ENCODE data around the gene ITFG1. TPM values are rescaled to one million over a fixed set of nuclear protein-coding genes. Genes with fewer than 3 reads are reported as not detected.

ITFG1 gene
- total RNA-seq, 4 donors from 2014 or later = 32.5 to 63.1 (median 43.1) TPM

- no peak for TF ChIP-seq CTCF (IDR thresholded peaks at IDR 0.05)
- DNase-seq (ENCODE audit: low spot score) (no peak), ATAC-seq (ENCODE audit: low FRiP score) (no peak)
These were observed 333.3 kb downstream of the ITFG1 start for GRCh38 chr16:47127541-47127940.

GRCh38 chr16:47125757-47126156 is 335.1 kb downstream of the ITFG1 start:
- no peak for TF ChIP-seq CTCF (IDR thresholded peaks at IDR 0.05)
- DNase-seq (ENCODE audit: low spot score) (no peak), ATAC-seq (ENCODE audit: low FRiP score) (no peak)

GRCh38 chr16:47113130-47113529 is 347.7 kb downstream of the ITFG1 start:
- no peak for DNase-seq (ENCODE audit: low spot score)
- ATAC-seq (ENCODE audit: low FRiP score) = no peak
- no peak for TF ChIP-seq CTCF (IDR thresholded peaks at IDR 0.05)

GRCh38 chr16:47110939-47111338 is 349.9 kb downstream of the ITFG1 start:
- ATAC-seq (ENCODE audit: low FRiP score) (no peak), DNase-seq (ENCODE audit: low spot score) (no peak)
- TF ChIP-seq CTCF (IDR thresholded peaks at IDR 0.05) = no peak

- DNase-seq (ENCODE audit: low spot score) = no peak
- ATAC-seq (ENCODE audit: low FRiP score) = no peak
- TF ChIP-seq CTCF (IDR thresholded peaks at IDR 0.05) = no peak
These were observed 351.5 kb downstream of the ITFG1 start for GRCh38 chr16:47109361-47109760.

Small RNA genes lying within 50 kb of the gene (small RNA-seq; reads per million reads assigned to genes)
- gene RF00019 = not detected
- gene RNA5SP425 = not detected

Other genes starting within 250 kb of the ITFG1 start
- gene PHKB, start 268 bp upstream of the ITFG1 start, total RNA-seq = 100 to 1,000 TPM in 1 of 4 donors, 10 to 100 TPM in 3; 55.1 to 112 (median 66.4) TPM